ENCODE results near the gene SETD3. TPM values are rescaled to one million over a fixed set of nuclear protein-coding genes. Genes with fewer than 3 reads are reported as not detected.

The SETD3 gene
- total RNA-seq, 3 donors from 2014 or later, result 61.6 to 119 (median 61.6) TPM

- no peak for ATAC-seq
- H3K4me3 ChIP-seq, result no peak overlapping the region
- intact Hi-C loops (cut with DNase I, micrococcal nuclease), result no loop called here
- H3K9me3 ChIP-seq, result no peaks in the 10 kb centered on the region
- H3K36me3 ChIP-seq (ENCODE audit: low read depth), result peaks cover 7% of the 10 kb centered on the region
- no peak for TF ChIP-seq CTCF (IDR thresholded peaks at IDR 0.05)
- no peaks in the 10 kb centered on the region for H3K4me1 ChIP-seq (ENCODE audit: low read depth)
- no peak for DNase-seq
Measured at GRCh38 chr14:99401211-99401610, 79.4 kb downstream of the SETD3 start.

- H3K9me3 ChIP-seq, result no peaks in the 10 kb centered on the region
- intact Hi-C loops (cut with DNase I, micrococcal nuclease), result no loop called here
Measured at GRCh38 chr14:99397698-99398097, 83.0 kb downstream of the SETD3 start.

GRCh38 chr14:99395909-99396530 lies 84.6 kb downstream of the SETD3 start:
- intact Hi-C loops (cut with DNase I, micrococcal nuclease), result no loop called here
- no peak for DNase-seq
- Histone ChIP-seq H3K36me3 (ENCODE audit: low read depth) (peaks cover 7% of the 10 kb centered on the region), H3K4me3 (no peak overlapping the region), H3K4me1 (ENCODE audit: low read depth) (no peaks in the 10 kb centered on the region), H3K9me3 (no peaks in the 10 kb centered on the region)
- no peak for TF ChIP-seq CTCF (IDR thresholded peaks at IDR 0.05)
- ATAC-seq, result peak; percentile 33

More at GRCh38 chr14:99397698-99398097, 83.0 kb downstream of the SETD3 start:
- Histone ChIP-seq H3K4me3 (no peak overlapping the region), H3K4me1 (ENCODE audit: low read depth) (no peaks in the 10 kb centered on the region), H3K36me3 (ENCODE audit: low read depth) (peaks cover 7% of the 10 kb centered on the region)
- TF ChIP-seq CTCF (IDR thresholded peaks at IDR 0.05), result no peak
- ATAC-seq (no peak), DNase-seq (no peak)

- ATAC-seq (no peak), DNase-seq (no peak)
- no peaks in the 10 kb centered on the region for H3K9me3 ChIP-seq
- H3K36me3 ChIP-seq (ENCODE audit: low read depth), result peaks cover 7% of the 10 kb centered on the region
- intact Hi-C loops (cut with DNase I, micrococcal nuclease), result no loop called here
- H3K4me1 ChIP-seq (ENCODE audit: low read depth), result no peaks in the 10 kb centered on the region
- TF ChIP-seq CTCF (IDR thresholded peaks at IDR 0.05), result no peak
- no peak overlapping the region for H3K4me3 ChIP-seq
Measured at GRCh38 chr14:99394602-99395156, 86.0 kb downstream of the SETD3 start.

- ATAC-seq (peak; percentile 83), DNase-seq (peak in 2 of 3 donors; percentile 67 to 74)
- H3K4me3 ChIP-seq, result no peak overlapping the region
- H3K36me3 ChIP-seq (ENCODE audit: low read depth), result no peaks in the 10 kb centered on the region
- intact Hi-C loops (cut with DNase I, micrococcal nuclease), result no loop called here
- no peaks in the 10 kb centered on the region for H3K4me1 ChIP-seq (ENCODE audit: low read depth)
- peak; percentile 73 for TF ChIP-seq CTCF (IDR thresholded peaks at IDR 0.05)
- no peaks in the 10 kb centered on the region for H3K9me3 ChIP-seq
Measured at GRCh38 chr14:99393059-99393655, 87.5 kb downstream of the SETD3 start.
